ENCODE measurements around the gene NKG7.

The NKG7 gene

GRCh38 chr19:51337141-51337860 is 35.2 kb downstream of the NKG7 start:
- ATAC-seq (ENCODE audit: insufficient read depth, low read depth) (no peak), DNase-seq (no peak)
- Histone ChIP-seq H3K9me3 (ENCODE audit: insufficient read depth, low read length, severe bottlenecking) (no peaks in the 10 kb centered on the region), H2AFZ (ENCODE audit: low read depth, low read length) (no peak overlapping the region), H3K27me3 (ENCODE audit: insufficient read depth, low read length, poor library complexity) (no peaks in the 10 kb centered on the region), H3K4me2 (ENCODE audit: insufficient read depth, low read length) (no peak overlapping the region), H3K79me2 (ENCODE audit: insufficient read depth, low read length) (no peaks in the 10 kb centered on the region), H3K4me3 (ENCODE audit: low read depth in 1 of 2, low read length in 2 of 2) (no peak overlapping the region), H3K4me1 (ENCODE audit: insufficient read depth, low read length) (peaks cover 13% of the 10 kb centered on the region), H3K9ac (ENCODE audit: low read depth, low read length) (no peak overlapping the region), H3K27ac (ENCODE audit: low read length) (no peak overlapping the region), H3K36me3 (ENCODE audit: insufficient read depth, low read length) (no peaks in the 10 kb centered on the region), H4K20me1 (ENCODE audit: insufficient read depth, low read length) (no peaks in the 10 kb centered on the region)
- TF ChIP-seq CTCF (IDR thresholded peaks at IDR 0.05; ENCODE audit: borderline replicate concordance, extremely low read depth, low read length, poor library complexity, severe bottlenecking) (no peak), EZH2 (IDR thresholded peaks at IDR 0.05; ENCODE audit: borderline replicate concordance, low read depth, low read length, severe bottlenecking) (no peak)

GRCh38 chr19:51333836-51334460 is 38.5 kb downstream of the NKG7 start:
- Histone ChIP-seq H3K36me3 (ENCODE audit: insufficient read depth, low read length) (no peaks in the 10 kb centered on the region), H3K27ac (ENCODE audit: low read length) (no peak overlapping the region), H3K4me2 (ENCODE audit: insufficient read depth, low read length) (no peak overlapping the region), H2AFZ (ENCODE audit: low read depth, low read length) (no peak overlapping the region), H3K4me1 (ENCODE audit: insufficient read depth, low read length) (peaks cover 7% of the 10 kb centered on the region), H3K9ac (ENCODE audit: low read depth, low read length) (no peak overlapping the region), H3K27me3 (ENCODE audit: insufficient read depth, low read length, poor library complexity) (no peaks in the 10 kb centered on the region), H4K20me1 (ENCODE audit: insufficient read depth, low read length) (no peaks in the 10 kb centered on the region), H3K79me2 (ENCODE audit: insufficient read depth, low read length) (no peaks in the 10 kb centered on the region), H3K9me3 (ENCODE audit: insufficient read depth, low read length, severe bottlenecking) (no peaks in the 10 kb centered on the region), H3K4me3 (ENCODE audit: low read depth in 1 of 2, low read length in 2 of 2) (no peak overlapping the region)
- ATAC-seq (ENCODE audit: insufficient read depth, low read depth), result no peak
- TF ChIP-seq EZH2 (IDR thresholded peaks at IDR 0.05; ENCODE audit: borderline replicate concordance, low read depth, low read length, severe bottlenecking), result no peak
- no peak for TF ChIP-seq CTCF (IDR thresholded peaks at IDR 0.05; ENCODE audit: borderline replicate concordance, extremely low read depth, low read length, poor library complexity, severe bottlenecking)
- DNase-seq, result peak; percentile 32

- no peaks in the 10 kb centered on the region for H4K20me1 ChIP-seq (ENCODE audit: insufficient read depth, low read length)
- no peak overlapping the region for H3K9ac ChIP-seq (ENCODE audit: low read depth, low read length)
- no peaks in the 10 kb centered on the region for H3K36me3 ChIP-seq (ENCODE audit: insufficient read depth, low read length)
- no peak overlapping the region for H3K27ac ChIP-seq (ENCODE audit: low read length)
- DNase-seq (no peak), ATAC-seq (ENCODE audit: insufficient read depth, low read depth) (no peak)
- H3K4me1 ChIP-seq (ENCODE audit: insufficient read depth, low read length), result no peaks in the 10 kb centered on the region
- H3K9me3 ChIP-seq (ENCODE audit: insufficient read depth, low read length, severe bottlenecking), result no peaks in the 10 kb centered on the region
- H3K79me2 ChIP-seq (ENCODE audit: insufficient read depth, low read length), result no peaks in the 10 kb centered on the region
- TF ChIP-seq EZH2 (IDR thresholded peaks at IDR 0.05; ENCODE audit: borderline replicate concordance, low read depth, low read length, severe bottlenecking) (no peak), CTCF (IDR thresholded peaks at IDR 0.05; ENCODE audit: borderline replicate concordance, extremely low read depth, low read length, poor library complexity, severe bottlenecking) (no peak)
- no peak overlapping the region for H2AFZ ChIP-seq (ENCODE audit: low read depth, low read length)
- no peak overlapping the region for H3K4me2 ChIP-seq (ENCODE audit: insufficient read depth, low read length)
- no peaks in the 10 kb centered on the region for H3K27me3 ChIP-seq (ENCODE audit: insufficient read depth, low read length, poor library complexity)
- H3K4me3 ChIP-seq (ENCODE audit: low read depth in 1 of 2, low read length in 2 of 2), result no peak overlapping the region
These were observed 40.7 kb downstream of the NKG7 start for GRCh38 chr19:51331716-51332115.

Measured in DND-41 (cell line).